ENCODE measurements around the gene ELAVL2. TPM values are rescaled to one million over a fixed set of nuclear protein-coding genes. Genes with fewer than 3 reads are reported as not detected.

The ELAVL2 gene
- total RNA-seq, 1 donor from 2014 or later, result not detected

- TF ChIP-seq CTCF (IDR thresholded peaks at IDR 0.05), result no peak
- H3K4me3 ChIP-seq, result no peak overlapping the region
- no peaks in the 10 kb centered on the region for H3K9me3 ChIP-seq
- H3K27ac ChIP-seq, result no peak overlapping the region
- ATAC-seq, result no peak
- no peaks in the 10 kb centered on the region for H3K4me1 ChIP-seq
- no peaks in the 10 kb centered on the region for H3K27me3 ChIP-seq (ENCODE audit: low read depth)
- H3K36me3 ChIP-seq, result no peaks in the 10 kb centered on the region
- DNase-seq, result no peak
- intact Hi-C loops (cut with DNase I), result no loop called here
Observed at GRCh38 chr9:23772385-23772783, 53.7 kb downstream of the ELAVL2 start.

GRCh38 chr9:23771746-23772384 is 54.2 kb downstream of the ELAVL2 start:
- Histone ChIP-seq H3K9me3 (no peaks in the 10 kb centered on the region), H3K27ac (no peak overlapping the region), H3K27me3 (ENCODE audit: low read depth) (no peaks in the 10 kb centered on the region), H3K4me3 (no peak overlapping the region), H3K4me1 (no peaks in the 10 kb centered on the region), H3K36me3 (no peaks in the 10 kb centered on the region)
- intact Hi-C loops (cut with DNase I), result no loop called here
- no peak for ATAC-seq
- TF ChIP-seq CTCF (IDR thresholded peaks at IDR 0.05), result no peak
- DNase-seq, result no peak

- DNase-seq, result no peak
- ATAC-seq, result no peak
- intact Hi-C loops (cut with DNase I), result no loop called here
- TF ChIP-seq CTCF (IDR thresholded peaks at IDR 0.05), result no peak
- H3K27ac ChIP-seq, result no peak overlapping the region
- no peaks in the 10 kb centered on the region for H3K4me1 ChIP-seq
- no peaks in the 10 kb centered on the region for H3K9me3 ChIP-seq
- H3K4me3 ChIP-seq, result no peak overlapping the region
- H3K27me3 ChIP-seq (ENCODE audit: low read depth), result no peaks in the 10 kb centered on the region
- H3K36me3 ChIP-seq, result no peaks in the 10 kb centered on the region
Observed at GRCh38 chr9:23769307-23769935, 56.6 kb downstream of the ELAVL2 start.

- no peaks in the 10 kb centered on the region for H3K4me1 ChIP-seq
- intact Hi-C loops (cut with DNase I), result no loop called here
Observed at GRCh38 chr9:23768861-23769260, 57.2 kb downstream of the ELAVL2 start.

GRCh38 chr9:23766613-23767012 is 59.4 kb downstream of the ELAVL2 start:
- DNase-seq, result no peak
- H3K4me1 ChIP-seq, result no peaks in the 10 kb centered on the region
- H3K36me3 ChIP-seq, result no peaks in the 10 kb centered on the region
- no peak overlapping the region for H3K27ac ChIP-seq
- TF ChIP-seq CTCF (IDR thresholded peaks at IDR 0.05), result no peak
- ATAC-seq, result no peak
- intact Hi-C loops (cut with DNase I), result no loop called here
- H3K27me3 ChIP-seq (ENCODE audit: low read depth), result no peaks in the 10 kb centered on the region
- no peak overlapping the region for H3K4me3 ChIP-seq
- H3K9me3 ChIP-seq, result no peaks in the 10 kb centered on the region

More at GRCh38 chr9:23768861-23769260, 57.2 kb downstream of the ELAVL2 start:
- H3K36me3 ChIP-seq, result no peaks in the 10 kb centered on the region
- H3K27ac ChIP-seq, result no peak overlapping the region
- no peak for TF ChIP-seq CTCF (IDR thresholded peaks at IDR 0.05)
- no peaks in the 10 kb centered on the region for H3K9me3 ChIP-seq
- DNase-seq (no peak), ATAC-seq (no peak)
- no peak overlapping the region for H3K4me3 ChIP-seq
- no peaks in the 10 kb centered on the region for H3K27me3 ChIP-seq (ENCODE audit: low read depth)
